ENCODE measurements around the gene PGAP3.

PGAP3 gene

DNA sequence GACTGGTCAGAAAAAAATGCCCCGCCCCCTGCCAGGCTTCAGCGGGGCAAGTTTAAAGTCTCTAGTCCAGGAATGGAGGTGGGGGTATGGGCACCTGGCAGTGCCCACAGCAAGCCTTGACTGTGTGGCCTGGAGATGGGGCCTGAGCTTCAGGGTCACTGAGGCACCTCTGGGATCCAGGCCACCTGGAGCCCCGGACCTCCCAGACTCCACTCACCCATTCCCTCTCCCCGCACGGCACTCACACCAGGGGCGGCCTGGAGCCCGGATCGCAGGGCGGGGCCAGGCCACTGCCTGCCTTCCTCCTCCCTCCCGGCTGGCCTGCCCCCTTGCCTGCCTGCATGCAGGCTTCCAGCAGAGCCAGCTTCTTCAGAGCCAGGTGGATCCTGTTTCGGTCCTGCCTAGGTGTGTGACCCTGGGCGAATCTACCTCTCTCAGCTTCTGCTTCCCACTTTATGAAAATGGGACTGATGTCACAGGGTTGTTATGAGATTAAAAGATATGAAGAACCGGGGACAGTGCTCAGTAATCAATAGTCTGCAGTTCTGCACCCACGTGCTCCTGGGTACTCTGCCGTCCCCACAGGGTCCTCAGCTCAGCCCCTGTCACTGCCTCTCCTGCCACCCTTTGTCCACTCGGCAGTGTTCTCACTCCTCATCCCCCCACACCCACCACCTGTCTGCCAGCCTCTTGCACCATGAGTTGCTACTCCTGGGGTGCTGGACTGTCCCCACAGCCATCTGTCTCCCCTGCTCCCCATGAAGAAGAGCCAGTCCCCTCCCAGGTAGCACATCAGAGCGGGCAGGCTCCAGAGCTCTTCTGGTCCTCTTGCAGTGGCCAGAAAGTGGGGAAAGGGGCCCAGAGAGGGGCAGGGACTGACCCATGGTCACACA, 23.9 kb downstream of the PGAP3 start:
- ChIA-PET POLR2A (interaction anchor here (0.6 to 2.1 kb wide), 4 partner anchors 10 to 464 kb away, joined by 3 to 5 read pairs (median 4); partner anchors contain the start of genes ERBB2, PGAP3 and RPL19), CTCF (interaction anchor here (0.6 to 11.6 kb wide), 5 partner anchors 10 to 405 kb away, joined by 3 to 168 read pairs (median 12); partner anchors contain the start of gene PPP1R1B)
- Histone ChIP-seq H3K4me3 (ENCODE audit: low read depth, low read length) (no peak overlapping the region), H3K4me1 (ENCODE audit: control insufficient read depth, insufficient read depth, low read length) (peaks cover 9% of the 10 kb centered on the region), H3K9me3 (ENCODE audit: control insufficient read depth, insufficient read depth, low read depth, low read length) (no peaks in the 10 kb centered on the region), H3K27ac (ENCODE audit: extremely low read depth, low read depth, low read length) (0 out of 2 replicates have a peak overlapping the region, but pooled peaks have one; percentile 37), H3K36me3 (ENCODE audit: control insufficient read depth in 2 of 2, insufficient read depth in 1 of 2, low read length in 2 of 2) (peaks cover 3 to 39% of the 10 kb centered on the region in 2 experiments; a peak in 1 of 3 replicates)
- TF ChIP-seq ZNF324 (tag by site-specific recombination; IDR thresholded peaks at IDR 0.05) (no peak), ZNF747 (tag by site-specific recombination; IDR thresholded peaks at IDR 0.05) (no peak), ZNF132 (tag by site-specific recombination; IDR thresholded peaks at IDR 0.05; ENCODE audit: borderline replicate concordance) (no peak), ZFP69B (tag by site-specific recombination; IDR thresholded peaks at IDR 0.05) (no peak), ZNF274 (IDR thresholded peaks at IDR 0.05; ENCODE audit: low read length) (no peak), ZNF274 (tag by site-specific recombination; IDR thresholded peaks at IDR 0.05; ENCODE audit: borderline replicate concordance) (no peak), ZBTB8A (tag by site-specific recombination; IDR thresholded peaks at IDR 0.05) (no peak), ZNF2 (tag by site-specific recombination; IDR thresholded peaks at IDR 0.05) (no peak), ZNF146 (tag by site-specific recombination; IDR thresholded peaks at IDR 0.05) (no peak), TRIM28 (IDR thresholded peaks at IDR 0.05; ENCODE audit: borderline replicate concordance, low read length) (peak; percentile 54; the same call in 1 of the 2 replicates), ZNF174 (tag by site-specific recombination; IDR thresholded peaks at IDR 0.05) (no peak), KLF9 (tag by site-specific recombination; IDR thresholded peaks at IDR 0.05; ENCODE audit: low read depth) (peak; percentile 44; the same call in 1 of the 2 replicates), ZNF37A (tag by site-specific recombination; IDR thresholded peaks at IDR 0.05) (no peak), ZNF214 (tag by site-specific recombination; IDR thresholded peaks at IDR 0.05; ENCODE audit: borderline replicate concordance) (no peak), ZNF211 (tag by site-specific recombination; IDR thresholded peaks at IDR 0.05; ENCODE audit: low read depth) (no peak), ZNF266 (tag by site-specific recombination; IDR thresholded peaks at IDR 0.05; ENCODE audit: low read depth) (no peak), ZNF24 (tag by site-specific recombination; IDR thresholded peaks at IDR 0.05) (0 out of 2 replicates have a peak, but pooled peaks have one; percentile 19), BCL11A (tag by site-specific recombination; IDR thresholded peaks at IDR 0.05; ENCODE audit: low read depth) (no peak), ZNF248 (tag by site-specific recombination; IDR thresholded peaks at IDR 0.05) (no peak), OSR2 (tag by site-specific recombination; IDR thresholded peaks at IDR 0.05) (peak; percentile 29), ZNF514 (tag by site-specific recombination; IDR thresholded peaks at IDR 0.05) (no peak), ZNF549 (tag by site-specific recombination; IDR thresholded peaks at IDR 0.05) (no peak)
- TF ChIP-seq, protein P1, sequence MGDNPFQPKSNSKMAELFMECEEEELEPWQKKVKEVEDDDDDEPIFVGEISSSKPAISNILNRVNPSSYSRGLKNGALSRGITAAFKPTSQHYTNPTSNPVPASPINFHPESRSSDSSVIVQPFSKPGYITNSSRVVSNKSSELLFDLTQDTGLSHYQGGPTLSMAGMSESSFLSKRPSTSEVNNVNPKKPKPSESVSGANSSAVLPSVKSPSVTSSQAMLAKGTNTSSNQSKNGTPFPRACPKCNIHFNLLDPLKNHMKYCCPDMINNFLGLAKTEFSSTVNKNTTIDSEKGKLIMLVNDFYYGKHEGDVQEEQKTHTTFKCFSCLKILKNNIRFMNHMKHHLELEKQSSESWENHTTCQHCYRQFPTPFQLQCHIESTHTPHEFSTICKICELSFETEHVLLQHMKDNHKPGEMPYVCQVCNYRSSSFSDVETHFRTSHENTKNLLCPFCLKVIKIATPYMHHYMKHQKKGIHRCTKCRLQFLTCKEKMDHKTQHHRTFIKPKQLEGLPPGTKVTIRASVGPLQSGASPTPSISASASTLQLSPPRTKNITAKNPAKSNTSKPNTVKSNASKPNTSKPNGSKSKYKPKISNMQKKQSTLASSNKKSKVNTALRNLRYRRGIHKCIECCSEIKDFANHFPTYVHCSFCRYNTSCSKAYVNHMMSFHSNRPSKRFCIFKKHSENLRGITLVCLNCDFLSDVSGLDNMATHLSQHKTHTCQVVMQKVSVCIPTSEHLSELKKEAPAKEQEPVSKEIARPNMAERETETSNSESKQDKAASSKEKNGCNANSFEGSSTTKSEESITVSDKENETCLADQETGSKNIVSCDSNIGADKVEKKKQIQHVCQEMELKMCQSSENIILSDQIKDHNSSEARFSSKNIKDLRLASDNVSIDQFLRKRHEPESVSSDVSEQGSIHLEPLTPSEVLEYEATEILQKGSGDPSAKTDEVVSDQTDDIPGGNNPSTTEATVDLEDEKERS (tag by site-specific recombination; IDR thresholded peaks at IDR 0.05), result no peak
- TF ChIP-seq, protein P2, sequence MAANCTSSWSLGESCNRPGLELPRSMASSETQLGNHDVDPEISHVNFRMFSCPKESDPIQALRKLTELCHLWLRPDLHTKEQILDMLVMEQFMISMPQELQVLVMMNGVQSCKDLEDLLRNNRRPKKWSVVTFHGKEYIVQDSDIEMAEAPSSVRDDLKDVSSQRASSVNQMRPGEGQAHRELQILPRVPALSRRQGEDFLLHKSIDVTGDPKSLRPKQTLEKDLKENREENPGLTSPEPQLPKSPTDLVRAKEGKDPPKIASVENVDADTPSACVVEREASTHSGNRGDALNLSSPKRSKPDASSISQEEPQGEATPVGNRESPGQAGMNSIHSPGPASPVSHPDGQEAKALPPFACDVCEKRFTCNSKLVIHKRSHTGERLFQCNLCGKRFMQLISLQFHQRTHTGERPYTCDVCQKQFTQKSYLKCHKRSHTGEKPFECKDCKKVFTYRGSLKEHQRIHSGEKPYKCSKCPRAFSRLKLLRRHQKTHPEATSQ (tag by site-specific recombination; IDR thresholded peaks at IDR 0.05), result no peak
- TF ChIP-seq, protein P3, sequence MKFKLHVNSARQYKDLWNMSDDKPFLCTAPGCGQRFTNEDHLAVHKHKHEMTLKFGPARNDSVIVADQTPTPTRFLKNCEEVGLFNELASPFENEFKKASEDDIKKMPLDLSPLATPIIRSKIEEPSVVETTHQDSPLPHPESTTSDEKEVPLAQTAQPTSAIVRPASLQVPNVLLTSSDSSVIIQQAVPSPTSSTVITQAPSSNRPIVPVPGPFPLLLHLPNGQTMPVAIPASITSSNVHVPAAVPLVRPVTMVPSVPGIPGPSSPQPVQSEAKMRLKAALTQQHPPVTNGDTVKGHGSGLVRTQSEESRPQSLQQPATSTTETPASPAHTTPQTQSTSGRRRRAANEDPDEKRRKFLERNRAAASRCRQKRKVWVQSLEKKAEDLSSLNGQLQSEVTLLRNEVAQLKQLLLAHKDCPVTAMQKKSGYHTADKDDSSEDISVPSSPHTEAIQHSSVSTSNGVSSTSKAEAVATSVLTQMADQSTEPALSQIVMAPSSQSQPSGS (tag by site-specific recombination; IDR thresholded peaks at IDR 0.05; ENCODE audit: low read depth), result no peak
- TF ChIP-seq, protein P4, sequence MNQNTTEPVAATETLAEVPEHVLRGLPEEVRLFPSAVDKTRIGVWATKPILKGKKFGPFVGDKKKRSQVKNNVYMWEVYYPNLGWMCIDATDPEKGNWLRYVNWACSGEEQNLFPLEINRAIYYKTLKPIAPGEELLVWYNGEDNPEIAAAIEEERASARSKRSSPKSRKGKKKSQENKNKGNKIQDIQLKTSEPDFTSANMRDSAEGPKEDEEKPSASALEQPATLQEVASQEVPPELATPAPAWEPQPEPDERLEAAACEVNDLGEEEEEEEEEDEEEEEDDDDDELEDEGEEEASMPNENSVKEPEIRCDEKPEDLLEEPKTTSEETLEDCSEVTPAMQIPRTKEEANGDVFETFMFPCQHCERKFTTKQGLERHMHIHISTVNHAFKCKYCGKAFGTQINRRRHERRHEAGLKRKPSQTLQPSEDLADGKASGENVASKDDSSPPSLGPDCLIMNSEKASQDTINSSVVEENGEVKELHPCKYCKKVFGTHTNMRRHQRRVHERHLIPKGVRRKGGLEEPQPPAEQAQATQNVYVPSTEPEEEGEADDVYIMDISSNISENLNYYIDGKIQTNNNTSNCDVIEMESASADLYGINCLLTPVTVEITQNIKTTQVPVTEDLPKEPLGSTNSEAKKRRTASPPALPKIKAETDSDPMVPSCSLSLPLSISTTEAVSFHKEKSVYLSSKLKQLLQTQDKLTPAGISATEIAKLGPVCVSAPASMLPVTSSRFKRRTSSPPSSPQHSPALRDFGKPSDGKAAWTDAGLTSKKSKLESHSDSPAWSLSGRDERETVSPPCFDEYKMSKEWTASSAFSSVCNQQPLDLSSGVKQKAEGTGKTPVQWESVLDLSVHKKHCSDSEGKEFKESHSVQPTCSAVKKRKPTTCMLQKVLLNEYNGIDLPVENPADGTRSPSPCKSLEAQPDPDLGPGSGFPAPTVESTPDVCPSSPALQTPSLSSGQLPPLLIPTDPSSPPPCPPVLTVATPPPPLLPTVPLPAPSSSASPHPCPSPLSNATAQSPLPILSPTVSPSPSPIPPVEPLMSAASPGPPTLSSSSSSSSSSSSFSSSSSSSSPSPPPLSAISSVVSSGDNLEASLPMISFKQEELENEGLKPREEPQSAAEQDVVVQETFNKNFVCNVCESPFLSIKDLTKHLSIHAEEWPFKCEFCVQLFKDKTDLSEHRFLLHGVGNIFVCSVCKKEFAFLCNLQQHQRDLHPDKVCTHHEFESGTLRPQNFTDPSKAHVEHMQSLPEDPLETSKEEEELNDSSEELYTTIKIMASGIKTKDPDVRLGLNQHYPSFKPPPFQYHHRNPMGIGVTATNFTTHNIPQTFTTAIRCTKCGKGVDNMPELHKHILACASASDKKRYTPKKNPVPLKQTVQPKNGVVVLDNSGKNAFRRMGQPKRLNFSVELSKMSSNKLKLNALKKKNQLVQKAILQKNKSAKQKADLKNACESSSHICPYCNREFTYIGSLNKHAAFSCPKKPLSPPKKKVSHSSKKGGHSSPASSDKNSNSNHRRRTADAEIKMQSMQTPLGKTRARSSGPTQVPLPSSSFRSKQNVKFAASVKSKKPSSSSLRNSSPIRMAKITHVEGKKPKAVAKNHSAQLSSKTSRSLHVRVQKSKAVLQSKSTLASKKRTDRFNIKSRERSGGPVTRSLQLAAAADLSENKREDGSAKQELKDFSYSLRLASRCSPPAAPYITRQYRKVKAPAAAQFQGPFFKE (tag by site-specific recombination; IDR thresholded peaks at IDR 0.05; ENCODE audit: borderline replicate concordance), result no peak

Measured in HEK293 (cell line).